K562 (cell line): ENCODE data around the gene NPEPPS. TPM values are rescaled to one million over a fixed set of nuclear protein-coding genes. Genes with fewer than 3 reads are reported as not detected.

Experiments used
- ATAC-seq: fragments of 200-7000 bp; cut with Tn5 transposase; 3 replicates; pipeline ENCODE4 v1.9.1; 2020; ENCODE audit warnings: moderate library complexity
- BruUV-seq: library from RNA; stranded (reverse); fragments of 400-500 nt; replicated peaks from 2 replicates; lab custom pipeline; 2021; lab: Mats Ljungman, UMichigan
- CTCF ChIA-PET: fragments of 300-600 bp; formaldehyde crosslinking; extraction: SDS; loops from one replicate; lab custom pipeline; 2021; ENCODE audit warnings: low intra/inter-chr PET ratio; lab: Yijun Ruan, JAX
- POLR2A ChIA-PET: fragments of 300-600, 350-650 bp; sonication (Branson Sonifier 250); formaldehyde crosslinking; extraction: SDS; loops from one replicate; lab custom pipeline; 2021; ENCODE audit warnings: antibody characterized with exemption, inconsistent platforms; lab: Yijun Ruan, JAX
- DNase-seq, 4 experiments: peaks; one replicate each; pipeline versions ENCODE4 v3.0.0 to v3.0.0-alpha.2; 2011 to 2018; ENCODE audit warnings: low spot score in 3 of 4, mixed read lengths in 3 of 4; ENCODE audit errors: extremely low read depth in 1 of 4
- FAIRE-seq: peaks from 2 replicates; lab custom pipeline; 2011; peaks lifted over from hg19 to GRCh38; lab: Jason Lieb, UNC
- H2AFZ ChIP-seq: 2 replicates; pipeline ENCODE4 v1.6.0; 2011; ENCODE audit warnings: low read depth, low read length, control low read depth, inconsistent platforms
- H3K27ac ChIP-seq: fragments of 200-600 bp; 3 replicates; pipeline ENCODE4 v1.8.0; 2011; ENCODE audit warnings: low read depth, mild to moderate bottlenecking, control low read depth, inconsistent platforms, low read length, moderate library complexity, mixed read lengths; ENCODE audit errors: extremely low read depth
- H3K27me3 ChIP-seq, 2 experiments: fragments of 300-600 bp in 1 of 2; 2 replicates in 1 of 2; 3 replicates in 1 of 2; pipeline versions ENCODE4 v1.6.0 to v1.8.0; 2011; ENCODE audit warnings: inconsistent platforms in 2 of 2, low read length in 2 of 2, mild to moderate bottlenecking in 1 of 2, mixed read lengths in 1 of 2, moderate library complexity in 1 of 2; ENCODE audit not compliant: control insufficient read depth in 2 of 2, insufficient read depth in 2 of 2
- H3K36me3 ChIP-seq: fragments of 300-600 bp; 3 replicates; pipeline ENCODE4 v1.8.0; 2011; ENCODE audit warnings: mild to moderate bottlenecking, low read length, inconsistent platforms; ENCODE audit not compliant: control insufficient read depth, insufficient read depth
- H3K4me1 ChIP-seq, 2 experiments: fragments of 200-600 bp in 1 of 2; replicated peaks in 1 of 2; 2 replicates in 1 of 2; 3 replicates in 1 of 2; pipeline versions ENCODE4 v1.5.1 to v1.8.0; 2011; ENCODE audit warnings: inconsistent platforms in 2 of 2, low read length in 2 of 2, mild to moderate bottlenecking in 1 of 2, mixed read lengths in 1 of 2, moderate library complexity in 1 of 2; ENCODE audit not compliant: control insufficient read depth in 2 of 2, insufficient read depth in 2 of 2
- H3K4me2 ChIP-seq: 2 replicates; pipeline ENCODE4 v1.6.1; 2011; ENCODE audit warnings: low read length, control low read depth, inconsistent platforms, mixed read lengths; ENCODE audit not compliant: insufficient read depth
- H3K4me3 ChIP-seq: fragments of 200-600 bp; sonication (generic), shearing (Covaris generic); 2 replicates; pipeline ENCODE4 v1.5.1; 2016; ENCODE audit warnings: control low read depth, inconsistent platforms
- H3K79me2 ChIP-seq: fragments of 200-600 bp; 3 replicates; pipeline ENCODE4 v1.8.0; 2011; ENCODE audit warnings: low read length, inconsistent platforms; ENCODE audit not compliant: control insufficient read depth, insufficient read depth
- H3K9ac ChIP-seq, 2 experiments: 2 replicates each; pipeline versions ENCODE4 v1.6.0 to v1.6.1; 2011; ENCODE audit warnings: low read depth in 2 of 2, low read length in 2 of 2, control low read depth in 1 of 2, inconsistent platforms in 1 of 2, mild to moderate bottlenecking in 1 of 2, mixed read lengths in 1 of 2; ENCODE audit not compliant: insufficient read depth in 1 of 2
- H3K9me1 ChIP-seq: one replicate; pipeline ENCODE4 v1.6.0; 2011; ENCODE audit warnings: inconsistent platforms, mild to moderate bottlenecking, low read length, moderate library complexity; ENCODE audit not compliant: control insufficient read depth, insufficient read depth
- H3K9me3 ChIP-seq: replicated peaks from 2 replicates; pipeline ENCODE4 v1.5.1; 2011; ENCODE audit warnings: low read depth, low read length, inconsistent platforms; ENCODE audit not compliant: control insufficient read depth, insufficient read depth
- H4K20me1 ChIP-seq: replicated peaks from 2 replicates; pipeline ENCODE4 v1.6.1; 2011; ENCODE audit warnings: low read length, inconsistent platforms, mixed read lengths; ENCODE audit not compliant: control insufficient read depth, insufficient read depth
- CBFA2T3 ChIP-seq: fragments of 450-650 bp; IDR thresholded peaks from 2 replicates; pipeline ENCODE4 v1.6.1; 2017
- CXXC5 ChIP-seq: fragments of 250-450 bp; sonication (Bioruptor Pico); IDR thresholded peaks from 2 replicates; pipeline ENCODE4 v1.8.0; 2022; ENCODE audit warnings: inconsistent platforms, mild to moderate bottlenecking, moderate library complexity
- E2F4 ChIP-seq: sonication (generic); formaldehyde crosslinking; IDR thresholded peaks from 2 replicates; pipeline ENCODE4 v1.8.0; 2022; ENCODE audit warnings: mild to moderate bottlenecking, low read depth, missing genetic modification reagents
- MYNN ChIP-seq, 2 experiments: sonication (generic); formaldehyde crosslinking in 1 of 2; IDR thresholded peaks; 2 replicates each; pipeline versions ENCODE4 v1.5.0 to v1.6.1; 2016 to 2020; ENCODE audit warnings: antibody characterized with exemption in 1 of 2, missing genetic modification reagents in 1 of 2
- NFYB ChIP-seq: IDR thresholded peaks from 2 replicates; pipeline ENCODE4 v1.6.1; 2011; ENCODE audit warnings: mild to moderate bottlenecking, moderate library complexity; ENCODE audit not compliant: insufficient read length; ENCODE audit errors: extremely low read depth
- PREB ChIP-seq: sonication (generic); formaldehyde crosslinking; IDR thresholded peaks from 2 replicates; pipeline ENCODE4 v1.8.1; 2023; ENCODE audit warnings: mild to moderate bottlenecking, missing genetic modification reagents
- PRPF4 ChIP-seq: fragments of 200-400 bp; formaldehyde crosslinking; IDR thresholded peaks from one replicate; pipeline ENCODE4 v1.6.1; 2017; ENCODE audit warnings: low read length, low read depth, mild to moderate bottlenecking; ENCODE audit not compliant: insufficient read depth, poor library complexity, severe bottlenecking
- SMARCA5 ChIP-seq: fragments of 450-650 bp; IDR thresholded peaks from 2 replicates; pipeline ENCODE4 v1.6.1; 2016
- STAG1 ChIP-seq: sonication (generic); formaldehyde crosslinking; IDR thresholded peaks from 2 replicates; pipeline ENCODE4 v1.5.0; 2020; ENCODE audit warnings: missing genetic modification reagents, borderline replicate concordance
- THRAP3 ChIP-seq: fragments of 450-650 bp; IDR thresholded peaks from 2 replicates; pipeline ENCODE4 v1.6.1; 2016; ENCODE audit warnings: mild to moderate bottlenecking, inconsistent platforms, borderline replicate concordance
- ZBTB17 ChIP-seq: fragments of 450-650 bp; formaldehyde crosslinking; IDR thresholded peaks from 2 replicates; pipeline ENCODE4 v1.4.0; 2020; ENCODE audit warnings: mild to moderate bottlenecking
- ZBTB9 ChIP-seq: fragments of 450-650 bp; formaldehyde crosslinking; IDR thresholded peaks from 2 replicates; pipeline ENCODE4 v1.4.0; 2020; ENCODE audit warnings: mild to moderate bottlenecking, moderate library complexity
- ZNF253 ChIP-seq: fragments of 250-450 bp; sonication (Bioruptor Pico); conservative IDR thresholded peaks from 2 replicates; pipeline ENCODE4 v1.6.1; 2021; ENCODE audit warnings: mild to moderate bottlenecking
- WGBS: fragments of 100-300 bp; shearing (Covaris generic); methylation state at CpG from one replicate; pipeline ENCODE4 v1.1.6; 2016; ENCODE audit warnings: low coverage, mixed read lengths; ENCODE audit not compliant: insufficient coverage; ENCODE audit errors: missing lambda C conversion rate; 5-methylcytosine and 5-hydroxymethylcytosine counted together
- in situ Hi-C: fragments of 300-500 bp; cut with MboI; formaldehyde crosslinking; loops from 4 replicates; pipeline ENCODE4 v1.15.0; 2018; ENCODE audit warnings: inconsistent platforms, mixed read lengths
- intact Hi-C: fragments of 100-400 bp; cut with micrococcal nuclease; formaldehyde crosslinking; loops from 2 replicates; pipeline ENCODE4 v1.14.2; 2022
- polyA plus RNA-seq, 8 experiments: library from polyadenylated mRNA; depleted of rRNA in 4 of 8; stranded (reverse) in 5 of 8; unstranded in 3 of 8; fragments of >200 nt; fragmentation: Nextera tagmentation in 2 of 8; fragmentation: Illumina TruSeq in 1 of 8; extraction: Ambion mirVana in 2 of 8; extraction: Trizol in 1 of 8; gene quantifications; 2 replicates each; pipeline versions ENCODE4 v1.2.1 to v1.2.3, GENCODE V29; 2011 to 2014; ENCODE audit warnings: inconsistent platforms in 1 of 8, missing spikeins in 1 of 8
- total RNA-seq, 7 experiments: library from RNA; depleted of rRNA in 6 of 7; stranded (reverse); fragments of >200 nt in 6 of 7; fragmentation: Illumina TruSeq in 2 of 7; extraction: Trizol in 2 of 7; gene quantifications; 2 replicates each; pipeline versions ENCODE4 v1.2.1 to v1.2.3, GENCODE V29; 2011 to 2021; ENCODE audit warnings: low replicate concordance in 1 of 7

NPEPPS gene
- total and polyA plus RNA-seq, 9 of the 15 experiments (the other 6 are each of a cell fraction or from before 2014, with no cell fraction given), result 21.4 to 108 (median 46.0) TPM

GRCh38 chr17:47650525-47651522 lies 119.9 kb downstream of the NPEPPS start:
- Histone ChIP-seq H3K27me3 (no peaks in the 10 kb centered on the region), H3K4me2 (peak overlapping the region; percentile 98), H3K4me3 (peak overlapping the region; percentile 86), H3K36me3 (peaks cover 52% of the 10 kb centered on the region), H3K9me3 (no peaks in the 10 kb centered on the region), H2AFZ (peak overlapping the region; percentile 59), H3K4me1 (peaks cover 13 to 30% of the 10 kb centered on the region in 2 experiments), H4K20me1 (peaks cover 12% of the 10 kb centered on the region; the same call in 1 of the 2 replicates), H3K9ac (peak overlapping the region; percentile 93 to 97), H3K79me2 (peaks cover 69% of the 10 kb centered on the region), H3K9me1 (no peaks in the 10 kb centered on the region), H3K27ac (peak overlapping the region; percentile 93)
- under 1% methylated on average over 12 of the region's 39 CpGs for WGBS
- DNase-seq, result peak; percentile 90 to 99 (median 94)
- peak; percentile 72 for FAIRE-seq
- in situ Hi-C loops, result no loop called here
- intact Hi-C loops, result no loop called here
- CTCF ChIA-PET, result no interaction called here
- POLR2A ChIA-PET, result interaction anchor here (0.5 to 3.4 kb wide), 11 partner anchors 8 to 320 kb away, joined by 3 to 35 read pairs (median 4); partner anchors contain the start of gene SCRN2
- ATAC-seq, result peak; percentile 81
- BruUV-seq, result no TSS peak
- TF ChIP-seq ZNF253 (CRISPR knock-in tag) (no peak), SMARCA5 (no peak), ZBTB9 (no peak), NFYB (peak; percentile 58), PRPF4 (peak; percentile 79), E2F4 (CRISPR knock-in tag) (no peak), ZBTB17 (CRISPR knock-in tag) (no peak), CBFA2T3 (no peak), THRAP3 (no peak), MYNN (IDR thresholded peaks at IDR 0.05) (no peak), MYNN (CRISPR knock-in tag; IDR thresholded peaks at IDR 0.05) (no peak), CXXC5 (CRISPR knock-in tag) (peak; percentile 81), PREB (CRISPR knock-in tag) (no peak), STAG1 (CRISPR knock-in tag) (no peak)
